Peyer's patch (tissue), 4 donors: ENCODE data around the gene PITRM1. TPM values are rescaled to one million over a fixed set of nuclear protein-coding genes. Genes with fewer than 3 reads are reported as not detected.
A peak's percentile ranks its signal among the peaks of the same experiment; 100 is the strongest.

ENCODE experiments used
- DNase-seq, 3 donors: peaks; one replicate each; pipeline ENCODE4 v3.0.0-alpha.2; 2017 to 2019
- H3K27ac ChIP-seq, 4 donors: fragments of 200-600 bp; sonication (generic); one replicate each; pipeline ENCODE4 v1.5.1; 2016 to 2019
- H3K27me3 ChIP-seq, 2 donors: fragments of 200-600 bp; sonication (generic); one replicate each; pipeline ENCODE4 v1.5.1; 2019
- H3K36me3 ChIP-seq, 3 donors: fragments of 200-600 bp; sonication (generic); one replicate each; pipeline ENCODE4 v1.5.1; 2016 to 2019
- H3K4me1 ChIP-seq, 4 donors: fragments of 200-600 bp; sonication (generic); one replicate each; pipeline ENCODE4 v1.5.1; 2016 to 2019
- H3K4me3 ChIP-seq, 4 donors: fragments of 200-600 bp; sonication (generic); 1 replicate in 3 of 4; 2 replicates in 1 of 4; pipeline ENCODE4 v1.5.1; 2016 to 2019; ENCODE audit warnings: mild to moderate bottlenecking in 1 of 4
- H3K9me3 ChIP-seq, 4 donors: fragments of 200-600 bp; sonication (generic); one replicate each; pipeline ENCODE4 v1.5.1; 2016 to 2019; ENCODE audit warnings: mild to moderate bottlenecking in 1 of 4
- POLR2A ChIP-seq, 2 donors: fragments of 450-650 bp; IDR thresholded peaks; one replicate each; pipeline ENCODE4 v1.5.1; 2017; ENCODE audit warnings: antibody characterized with exemption in 2 of 2, mild to moderate bottlenecking in 2 of 2, moderate library complexity in 2 of 2
- total RNA-seq, 4 donors: library from RNA; depleted of rRNA; stranded (reverse); fragments of >200 nt; gene quantifications; one replicate each; pipeline ENCODE4 v1.1.0, GENCODE V29; 2016
- TF ChIP-seq, protein P1 (sequence below), 6 experiments: fragments of 450-650 bp in 4 of 6; fragments of 200-600 bp in 2 of 6; sonication (generic) in 1 of 6; IDR thresholded peaks; one replicate each; pipeline ENCODE4 v1.5.1; 2017 to 2019; ENCODE audit warnings: antibody characterized with exemption in 6 of 6, mild to moderate bottlenecking in 3 of 6, moderate library complexity in 1 of 6

The PITRM1 gene
- total RNA-seq, 4 donors from 2014 or later = 54.5 to 71.3 (median 63.7) TPM

DNA sequence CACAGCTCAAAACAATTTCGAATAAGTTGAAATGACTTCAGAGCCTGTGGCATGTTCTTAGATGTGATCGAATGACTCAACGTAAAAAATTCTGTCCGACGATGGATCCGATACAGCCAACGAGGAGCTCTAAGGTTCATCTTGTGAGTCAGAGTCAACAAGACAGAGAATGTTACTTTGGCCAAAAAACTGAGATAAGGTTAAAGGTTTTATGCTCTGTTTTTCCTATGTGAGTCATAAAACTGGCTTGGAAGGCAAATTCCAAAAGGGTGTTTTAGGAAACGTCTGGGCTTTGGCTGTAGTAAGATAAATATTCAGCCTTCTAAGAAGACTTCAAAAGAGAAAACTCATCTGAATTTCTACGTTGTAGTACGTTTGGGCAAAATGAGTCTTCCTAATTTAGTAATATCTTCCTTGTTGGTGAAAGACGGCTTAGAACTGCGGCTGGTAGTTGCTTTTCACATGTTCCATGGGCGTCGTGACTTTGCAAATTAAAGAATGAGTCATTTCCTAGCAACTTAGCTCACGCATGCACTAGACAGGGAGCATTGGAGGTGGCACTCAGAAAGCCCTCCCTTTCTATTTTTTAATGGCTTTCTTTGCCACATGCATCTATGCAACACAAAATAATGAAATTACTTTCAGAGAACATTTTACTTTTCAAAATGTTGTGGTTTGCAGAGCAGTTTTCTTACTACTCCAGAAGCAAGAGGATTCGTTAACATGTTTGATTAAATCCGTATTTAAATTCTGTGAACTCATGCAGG lies 77.0 kb downstream of the PITRM1 start:
- DNase-seq = peak in 1 of 3 donors; percentile 66
- Histone ChIP-seq H3K4me1 (peaks cover 0 to 34% (median 2%) of the 10 kb centered on the region in 4 donors), H3K27me3 (no peaks in the 10 kb centered on the region), H3K9me3 (no peaks in the 10 kb centered on the region), H3K4me3 (peak overlapping the region in 2 of 4 donors; percentile 0 to 1), H3K36me3 (peaks cover 0 to 10% (median 0%) of the 10 kb centered on the region in 3 donors), H3K27ac (peak overlapping the region in 3 of 4 donors; percentile 28 to 76 (median 50))
- TF ChIP-seq POLR2A (IDR thresholded peaks at IDR 0.05) = no peak
- TF ChIP-seq, protein P1, sequence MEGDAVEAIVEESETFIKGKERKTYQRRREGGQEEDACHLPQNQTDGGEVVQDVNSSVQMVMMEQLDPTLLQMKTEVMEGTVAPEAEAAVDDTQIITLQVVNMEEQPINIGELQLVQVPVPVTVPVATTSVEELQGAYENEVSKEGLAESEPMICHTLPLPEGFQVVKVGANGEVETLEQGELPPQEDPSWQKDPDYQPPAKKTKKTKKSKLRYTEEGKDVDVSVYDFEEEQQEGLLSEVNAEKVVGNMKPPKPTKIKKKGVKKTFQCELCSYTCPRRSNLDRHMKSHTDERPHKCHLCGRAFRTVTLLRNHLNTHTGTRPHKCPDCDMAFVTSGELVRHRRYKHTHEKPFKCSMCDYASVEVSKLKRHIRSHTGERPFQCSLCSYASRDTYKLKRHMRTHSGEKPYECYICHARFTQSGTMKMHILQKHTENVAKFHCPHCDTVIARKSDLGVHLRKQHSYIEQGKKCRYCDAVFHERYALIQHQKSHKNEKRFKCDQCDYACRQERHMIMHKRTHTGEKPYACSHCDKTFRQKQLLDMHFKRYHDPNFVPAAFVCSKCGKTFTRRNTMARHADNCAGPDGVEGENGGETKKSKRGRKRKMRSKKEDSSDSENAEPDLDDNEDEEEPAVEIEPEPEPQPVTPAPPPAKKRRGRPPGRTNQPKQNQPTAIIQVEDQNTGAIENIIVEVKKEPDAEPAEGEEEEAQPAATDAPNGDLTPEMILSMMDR (IDR thresholded peaks at IDR 0.05) = no peak

DNA sequence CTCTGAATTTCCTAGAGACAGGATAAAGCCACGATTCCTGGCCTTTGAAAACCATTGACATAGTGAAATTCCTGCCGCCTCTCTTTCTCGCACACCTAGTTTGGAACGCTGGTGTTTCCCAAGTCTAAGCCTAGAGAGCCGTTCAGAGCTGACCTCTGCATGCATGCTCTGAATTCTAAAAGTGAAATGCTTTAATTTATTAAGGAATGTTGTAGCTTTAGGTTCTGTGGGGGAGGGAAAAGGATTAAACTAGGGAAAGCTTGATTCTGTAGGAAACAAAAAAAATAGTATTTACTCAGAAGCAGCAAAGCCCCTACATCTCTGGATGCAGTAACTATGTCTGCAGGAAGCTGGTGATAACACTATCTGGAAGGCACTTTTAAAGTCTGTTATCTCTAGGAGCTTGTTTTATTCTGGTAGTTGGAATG lies 78.0 kb downstream of the PITRM1 start:
- no peaks in the 10 kb centered on the region for H3K27me3 ChIP-seq
- H3K4me1 ChIP-seq = peaks cover 0 to 39% (median 2%) of the 10 kb centered on the region in 4 donors
- H3K4me3 ChIP-seq = no peak overlapping the region
- H3K36me3 ChIP-seq = peaks cover 0 to 4% (median 0%) of the 10 kb centered on the region in 3 donors
- TF ChIP-seq POLR2A (IDR thresholded peaks at IDR 0.05) = no peak
- TF ChIP-seq, protein P1 (IDR thresholded peaks at IDR 0.05) = no peak
- no peaks in the 10 kb centered on the region for H3K9me3 ChIP-seq
- DNase-seq = no peak
- H3K27ac ChIP-seq = peak overlapping the region in 3 of 4 donors; percentile 15 to 76 (median 50)

DNA sequence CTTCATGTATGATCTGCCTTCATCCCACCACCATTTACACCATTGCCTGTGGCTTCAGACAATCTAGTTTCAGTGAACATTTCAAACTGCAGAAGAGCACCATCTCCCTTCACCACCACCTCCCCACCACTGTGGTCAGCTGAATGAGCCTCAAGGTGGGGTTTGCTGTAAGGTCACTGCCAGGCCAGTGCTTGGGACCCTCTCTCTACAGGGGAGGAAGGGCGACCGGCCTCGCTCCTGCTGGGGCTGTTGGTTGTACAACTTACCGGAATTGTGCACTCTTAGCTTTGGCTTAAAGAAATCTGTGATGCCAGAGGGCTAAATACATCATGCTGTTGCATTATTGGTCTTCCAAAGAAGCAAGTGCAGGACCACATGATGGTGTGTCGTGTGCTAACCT lies 78.6 kb downstream of the PITRM1 start:
- Histone ChIP-seq H3K27ac (no peak overlapping the region), H3K4me1 (peaks cover 0 to 39% (median 2%) of the 10 kb centered on the region in 4 donors), H3K36me3 (peaks cover 0 to 6% (median 0%) of the 10 kb centered on the region in 3 donors), H3K9me3 (no peaks in the 10 kb centered on the region), H3K27me3 (no peaks in the 10 kb centered on the region), H3K4me3 (no peak overlapping the region)
- no peak for DNase-seq
- TF ChIP-seq, protein P1 (IDR thresholded peaks at IDR 0.05) = no peak
- no peak for TF ChIP-seq POLR2A (IDR thresholded peaks at IDR 0.05)

DNA sequence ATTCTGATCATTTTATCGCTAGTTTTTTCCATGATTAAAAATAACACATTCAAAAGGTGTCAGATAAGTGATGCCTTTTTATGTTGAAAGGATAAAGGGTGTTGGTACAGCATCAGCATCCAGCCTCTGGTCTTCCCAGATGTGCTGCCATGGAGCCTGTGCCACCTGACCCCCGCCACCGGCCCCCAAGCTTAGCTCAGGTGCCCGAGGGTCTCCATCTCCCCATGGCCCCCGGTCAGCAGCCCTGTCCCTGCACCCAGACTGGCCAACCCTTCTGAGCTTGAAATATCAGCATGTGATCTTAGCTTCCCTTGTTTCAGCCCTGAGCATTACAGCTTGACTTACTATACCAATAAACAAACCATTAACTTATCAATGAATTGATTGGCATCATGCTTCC lies 80.7 kb downstream of the PITRM1 start:
- TF ChIP-seq, protein P1 (IDR thresholded peaks at IDR 0.05) = no peak
- no peak for TF ChIP-seq POLR2A (IDR thresholded peaks at IDR 0.05)
- peaks cover 0 to 8% (median 0%) of the 10 kb centered on the region in 3 donors for H3K36me3 ChIP-seq
- H3K27me3 ChIP-seq = no peaks in the 10 kb centered on the region
- peaks cover 0 to 39% (median 2%) of the 10 kb centered on the region in 4 donors for H3K4me1 ChIP-seq
- no peak for DNase-seq
- no peaks in the 10 kb centered on the region for H3K9me3 ChIP-seq
- H3K4me3 ChIP-seq = no peak overlapping the region
- no peak overlapping the region for H3K27ac ChIP-seq

DNA sequence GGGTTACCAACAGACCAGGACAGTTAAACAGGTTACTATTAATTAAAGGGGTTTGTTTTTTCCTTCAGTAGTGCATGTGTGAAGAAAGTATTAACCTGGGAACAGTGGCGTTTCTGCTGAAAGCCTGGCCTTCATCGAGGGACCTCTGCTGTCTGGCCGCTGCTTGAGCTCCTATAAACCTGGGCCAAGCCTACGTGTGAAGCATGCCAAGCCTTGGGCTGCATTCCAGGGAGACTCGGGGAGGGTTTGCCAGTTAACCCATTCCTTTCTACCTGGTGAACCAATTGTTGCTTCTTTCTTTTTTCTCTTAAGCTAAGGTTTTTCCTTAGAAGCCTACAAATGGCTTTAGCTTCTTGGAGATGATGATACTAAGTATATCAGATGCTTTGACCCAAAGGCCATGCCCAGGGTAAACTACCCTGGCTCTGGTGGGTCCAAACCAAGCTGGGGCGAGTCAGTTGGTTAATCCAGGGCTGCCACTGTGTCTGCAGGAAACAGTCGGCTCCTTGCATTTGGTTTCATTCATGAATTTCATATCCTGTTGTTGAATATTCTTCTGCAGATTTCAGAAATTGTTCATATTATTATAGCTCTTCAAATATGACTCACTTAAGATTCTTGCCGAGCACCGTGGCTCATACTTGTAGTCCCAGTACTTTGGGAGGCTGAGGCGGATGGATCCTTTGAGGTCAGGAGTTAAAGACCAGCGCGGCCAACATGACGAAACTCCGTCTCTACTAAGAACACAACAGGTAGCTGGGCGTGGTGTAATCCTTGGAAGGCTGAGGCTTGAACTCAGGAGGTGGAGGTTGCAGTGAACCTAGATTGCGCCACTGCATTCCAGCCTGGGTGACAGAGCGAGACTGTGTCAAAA lies 81.4 kb downstream of the PITRM1 start:
- peaks cover 0 to 36% (median 2%) of the 10 kb centered on the region in 4 donors for H3K4me1 ChIP-seq
- peaks cover 0 to 14% (median 0%) of the 10 kb centered on the region in 3 donors for H3K36me3 ChIP-seq
- no peak overlapping the region for H3K4me3 ChIP-seq
- TF ChIP-seq, protein P1 (IDR thresholded peaks at IDR 0.05) = no peak
- TF ChIP-seq POLR2A (IDR thresholded peaks at IDR 0.05) = no peak
- H3K9me3 ChIP-seq = no peaks in the 10 kb centered on the region
- no peaks in the 10 kb centered on the region for H3K27me3 ChIP-seq
- no peak for DNase-seq
- H3K27ac ChIP-seq = peak overlapping the region in 1 of 4 donors; percentile 27
